GM21390 (cell line): ENCODE data around the gene TRPM3.
A peak's percentile ranks its signal among the peaks of the same experiment; 100 is the strongest.

ENCODE experiments used
- ATAC-seq: cut with Tn5 transposase; IDR thresholded peaks from one replicate; pipeline ENCODE4 v1.9.1; 2021; ENCODE audit not compliant: unreplicated experiment

The TRPM3 gene

DNA sequence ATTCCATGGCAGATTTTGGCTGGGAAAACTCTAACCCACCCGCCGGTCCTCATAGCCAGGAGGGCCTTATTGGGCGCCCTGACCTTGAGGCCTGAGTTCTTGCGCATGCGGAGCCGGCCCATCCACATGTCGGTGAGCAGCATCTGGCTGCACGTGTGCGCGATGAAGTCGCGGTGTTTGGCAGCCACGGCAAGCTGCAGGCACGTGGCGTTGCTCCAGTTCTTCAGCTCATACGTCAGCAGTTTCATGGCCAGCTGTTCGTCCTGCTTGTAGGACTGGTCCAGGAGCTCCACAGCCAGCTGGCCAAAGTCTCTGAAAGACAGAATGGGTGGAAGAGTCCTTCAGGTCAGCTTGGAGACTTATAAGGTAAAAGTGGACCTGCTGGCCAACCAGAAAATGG is 502.6 kb downstream of the TRPM3 start:
- no peak for ATAC-seq

DNA sequence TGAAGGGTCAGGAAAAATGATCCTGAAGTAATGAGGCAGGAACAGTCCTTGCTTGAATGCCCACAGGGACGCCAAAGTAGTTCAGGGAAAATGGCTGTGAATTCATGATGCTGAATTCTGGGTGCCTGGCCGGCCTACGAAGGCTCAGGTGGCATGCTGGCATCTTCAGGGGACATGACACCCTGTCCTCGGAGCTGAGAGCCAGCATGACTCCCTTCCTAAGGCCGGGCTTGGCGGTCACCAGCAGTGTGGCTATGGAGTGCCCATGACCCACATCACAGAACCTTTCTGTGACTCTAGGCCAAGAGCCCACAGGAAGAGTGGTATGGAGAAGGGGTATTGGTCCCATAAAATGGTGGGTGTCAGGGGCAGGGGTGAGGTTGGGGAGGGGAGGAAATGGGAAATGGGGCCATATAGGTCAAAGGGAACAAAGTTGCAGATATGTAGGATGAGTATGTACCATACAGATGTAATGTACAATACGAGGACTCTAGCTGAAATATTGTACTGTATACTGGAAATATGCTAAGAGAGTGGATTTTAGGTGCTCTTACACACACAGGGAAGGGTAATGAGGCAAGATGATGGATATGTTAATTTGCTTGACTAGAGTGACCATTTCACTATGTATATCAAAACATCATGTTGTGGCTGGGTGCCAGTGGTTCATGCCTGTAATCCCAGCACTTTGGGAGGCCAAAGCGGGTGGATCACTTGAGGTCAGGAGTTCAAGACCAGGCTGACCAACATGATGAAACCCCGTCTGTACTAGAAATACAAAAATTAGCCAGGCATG is 504.2 kb downstream of the TRPM3 start:
- no peak for ATAC-seq

DNA sequence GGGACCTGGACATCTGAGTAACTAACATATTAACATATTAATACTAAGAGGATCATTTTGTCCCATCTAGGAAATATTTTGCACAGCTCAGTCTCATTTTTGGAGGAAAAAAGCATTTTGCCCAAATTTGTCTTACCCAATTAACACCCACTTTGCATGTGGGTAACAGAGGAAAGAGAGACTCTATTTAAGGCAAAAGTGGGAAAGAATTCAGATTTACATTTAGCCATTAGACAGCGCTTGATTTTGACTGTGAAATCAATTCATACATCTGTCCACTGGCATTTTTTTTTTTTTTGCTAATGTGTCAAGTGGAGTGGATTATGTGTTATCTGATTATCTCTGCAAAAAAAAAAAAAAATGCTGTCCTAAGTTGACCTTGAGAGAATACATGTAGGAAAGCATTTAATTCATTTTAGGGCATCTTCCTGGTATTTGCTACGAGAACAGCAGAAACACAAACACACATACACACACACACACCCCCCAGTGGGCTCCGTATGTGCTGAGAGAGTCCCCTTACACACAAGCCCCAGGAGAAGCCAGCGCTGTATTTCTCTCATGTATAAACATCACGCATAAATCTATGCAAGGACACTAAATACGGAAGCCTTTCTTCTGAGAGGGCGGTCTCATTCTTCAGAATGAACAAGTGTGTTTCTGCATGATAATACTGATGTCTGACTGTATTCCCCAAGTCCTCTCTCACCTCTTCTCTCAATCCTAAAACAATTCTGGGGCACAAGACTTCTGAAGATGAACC is 505.0 kb downstream of the TRPM3 start:
- ATAC-seq, result no peak

- no peak for ATAC-seq
These were observed 505.8 kb downstream of the TRPM3 start for GRCh38 chr9:70615464-70616138.

- no peak for ATAC-seq
These were observed 506.5 kb downstream of the TRPM3 start for GRCh38 chr9:70614786-70615463.

DNA sequence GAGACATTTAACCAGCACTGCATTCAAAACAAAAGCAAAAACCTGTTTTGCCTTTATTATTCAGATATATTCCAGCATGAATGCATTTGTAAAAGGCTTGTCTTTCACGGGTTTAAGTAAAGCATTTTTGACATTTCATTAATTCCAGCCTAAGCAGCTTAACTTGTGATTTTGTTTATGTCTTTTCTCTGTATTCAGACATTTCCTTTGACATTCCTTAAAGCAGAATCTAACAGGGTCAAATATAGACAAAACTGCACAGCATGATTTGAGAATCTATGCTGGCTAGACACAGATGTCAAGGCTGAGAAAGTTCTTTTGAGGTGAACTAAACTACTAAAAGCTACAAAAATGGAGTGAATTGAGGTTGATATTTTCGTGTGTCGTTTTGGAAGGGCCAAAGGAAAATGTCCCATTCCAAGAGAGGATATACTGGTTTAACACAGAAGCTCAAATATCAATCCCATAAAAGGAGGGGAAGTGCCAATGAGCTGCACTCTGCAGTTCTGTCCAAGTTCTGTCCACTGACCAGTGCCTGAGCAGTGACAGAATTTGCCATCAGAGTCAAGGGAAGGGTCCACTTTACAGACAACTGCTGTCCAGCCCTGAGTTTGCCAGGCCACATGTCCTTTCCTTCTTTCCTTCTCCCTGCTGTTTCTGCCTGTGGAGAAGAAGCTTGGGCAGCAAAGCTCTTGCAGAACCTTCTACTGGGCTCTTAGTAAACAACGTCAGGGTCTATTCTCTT is 508.2 kb downstream of the TRPM3 start:
- ATAC-seq, result no peak

DNA sequence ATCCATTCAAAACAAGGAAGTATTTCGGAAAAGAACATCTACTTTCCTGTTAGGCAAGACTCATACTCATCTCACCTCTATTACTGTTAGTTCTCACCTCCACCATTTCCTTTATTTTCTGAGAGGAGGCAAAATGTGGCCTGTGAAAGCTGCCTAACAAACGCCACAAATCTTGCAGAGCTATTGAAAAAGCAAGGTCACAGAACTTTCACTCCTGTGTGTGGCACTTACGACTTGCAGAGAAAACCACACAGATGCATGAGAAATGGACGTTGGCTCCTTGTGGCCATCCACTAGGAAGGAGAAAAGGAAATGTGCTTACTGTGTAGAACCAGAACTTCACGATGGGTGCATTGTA is 511.2 kb downstream of the TRPM3 start:
- ATAC-seq, result no peak

DNA sequence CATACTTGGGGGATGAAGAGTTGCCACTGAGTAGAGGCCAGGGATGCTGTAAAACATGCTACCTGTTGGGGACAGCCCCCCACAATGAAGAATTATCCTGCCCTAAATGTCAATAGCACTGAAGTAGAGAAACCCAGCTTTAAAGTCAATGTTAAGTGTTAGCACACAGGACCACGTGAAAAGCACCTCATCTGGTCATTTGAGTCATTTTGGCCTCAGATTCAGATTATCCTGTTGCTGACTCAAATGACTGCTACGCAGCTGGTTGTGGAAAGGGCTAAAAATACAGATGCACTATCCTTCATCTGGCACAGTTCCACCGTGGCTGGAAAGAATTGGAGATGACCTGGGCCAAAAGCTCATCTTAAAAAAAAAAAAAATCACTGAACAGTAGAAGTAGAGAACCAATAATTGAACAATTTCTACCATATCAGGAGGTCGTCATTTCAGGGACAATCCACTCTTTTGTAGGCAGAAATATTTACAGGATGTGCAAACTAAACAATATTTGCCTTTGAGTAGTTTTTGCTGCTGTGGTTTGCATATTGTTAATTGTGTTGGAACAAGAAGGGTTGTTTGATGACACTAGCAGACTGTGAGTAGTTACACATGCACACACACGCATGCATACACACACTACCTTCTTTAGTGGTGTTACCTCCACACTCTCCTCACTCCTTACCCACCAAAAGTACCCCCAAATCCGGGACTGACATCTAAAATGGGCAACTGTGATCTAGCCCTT is 511.7 kb downstream of the TRPM3 start:
- no peak for ATAC-seq

- ATAC-seq, result no peak
These were observed 512.4 kb downstream of the TRPM3 start for GRCh38 chr9:70609011-70609410.

DNA sequence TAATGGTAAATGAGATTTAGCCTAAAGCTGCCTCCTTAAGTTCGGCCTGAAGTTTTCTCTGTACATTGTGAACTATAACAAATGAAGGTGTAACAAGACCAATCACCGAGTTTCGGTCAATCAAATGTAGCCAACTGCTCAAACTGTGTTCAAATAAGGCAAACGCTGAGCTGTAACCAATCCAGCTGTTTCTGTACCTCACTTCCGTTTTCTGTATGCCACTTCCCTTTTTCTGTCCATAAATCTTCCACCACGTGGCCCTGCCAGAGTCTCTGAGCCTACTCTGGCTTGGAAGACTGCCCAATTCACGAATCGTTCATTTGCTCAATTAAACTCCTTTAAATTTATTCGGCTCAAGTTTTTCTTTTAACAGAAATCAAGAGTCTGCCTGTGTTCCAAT is 513.5 kb downstream of the TRPM3 start:
- peak; percentile 53 for ATAC-seq

DNA sequence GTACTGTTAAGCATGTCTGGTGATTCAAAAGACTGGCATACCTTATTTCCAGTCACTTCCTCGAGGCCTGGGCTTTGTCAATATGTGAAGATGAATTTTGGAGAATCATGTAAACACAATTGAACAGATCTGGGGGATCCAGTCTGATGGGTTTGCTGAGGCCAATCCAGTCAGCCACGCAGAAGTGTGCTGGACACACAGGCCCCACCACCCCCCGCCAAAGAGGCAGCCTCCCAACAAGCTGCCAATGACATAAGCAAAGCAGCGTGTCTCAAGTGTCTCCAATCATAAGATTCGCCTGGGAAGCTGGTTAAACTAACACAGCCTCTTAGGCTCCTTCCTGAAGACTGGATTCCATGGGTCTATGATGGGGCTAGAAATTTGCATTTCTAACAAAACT is 514.1 kb downstream of the TRPM3 start:
- no peak for ATAC-seq

DNA sequence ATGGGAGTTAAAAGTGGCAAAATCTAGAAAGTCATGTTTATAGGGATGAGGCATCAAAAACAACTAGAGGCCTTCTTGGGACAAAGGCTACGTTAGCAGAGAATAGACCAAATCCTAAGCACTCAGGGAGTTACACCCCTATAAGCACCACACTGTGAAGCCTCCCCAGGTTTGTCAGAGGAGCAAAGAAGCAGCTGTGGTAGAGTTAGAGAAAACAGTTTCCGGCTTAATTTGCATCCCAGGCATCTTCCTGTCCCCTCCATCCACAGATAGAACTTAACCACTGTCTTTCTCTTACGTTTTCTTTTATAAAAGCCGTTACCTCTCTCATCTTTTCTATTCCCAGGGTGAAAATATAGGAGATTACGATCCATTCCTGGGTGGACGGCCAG is 518.4 kb downstream of the TRPM3 start:
- ATAC-seq, result no peak

DNA sequence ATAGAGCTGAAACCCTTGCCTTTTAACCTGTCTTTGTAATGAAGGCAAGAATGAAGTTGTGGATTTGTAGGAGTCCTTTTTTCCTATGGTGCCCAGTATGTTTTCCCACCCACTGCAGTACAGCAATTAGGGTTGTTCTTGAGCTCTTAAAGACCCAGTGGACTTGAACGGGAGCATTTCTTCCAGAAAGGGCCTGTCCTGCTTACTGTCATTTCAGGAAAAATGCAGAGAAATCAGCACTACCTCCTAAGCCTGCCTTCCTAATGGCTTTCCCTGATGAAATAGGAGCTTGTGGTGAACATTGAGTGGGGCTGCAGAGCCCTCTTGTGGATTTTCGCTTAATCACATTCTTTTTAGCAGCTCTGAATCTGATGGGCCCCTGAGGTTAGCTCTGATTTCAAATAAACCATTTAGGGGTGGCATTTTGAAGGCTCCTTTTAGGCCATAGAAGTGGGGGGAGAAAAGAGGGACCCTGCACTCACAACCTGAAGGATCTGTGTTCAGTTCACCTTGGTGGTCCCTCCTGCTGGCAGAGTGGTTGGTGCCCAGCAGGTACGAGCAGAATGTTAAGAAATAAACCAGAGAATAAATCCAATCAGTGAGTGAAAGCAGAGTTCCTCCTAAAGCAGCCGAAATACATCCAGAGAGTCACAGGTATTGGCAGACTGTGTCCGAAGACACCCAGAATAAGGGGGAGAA is 519.0 kb downstream of the TRPM3 start:
- peak; percentile 82 for ATAC-seq

DNA sequence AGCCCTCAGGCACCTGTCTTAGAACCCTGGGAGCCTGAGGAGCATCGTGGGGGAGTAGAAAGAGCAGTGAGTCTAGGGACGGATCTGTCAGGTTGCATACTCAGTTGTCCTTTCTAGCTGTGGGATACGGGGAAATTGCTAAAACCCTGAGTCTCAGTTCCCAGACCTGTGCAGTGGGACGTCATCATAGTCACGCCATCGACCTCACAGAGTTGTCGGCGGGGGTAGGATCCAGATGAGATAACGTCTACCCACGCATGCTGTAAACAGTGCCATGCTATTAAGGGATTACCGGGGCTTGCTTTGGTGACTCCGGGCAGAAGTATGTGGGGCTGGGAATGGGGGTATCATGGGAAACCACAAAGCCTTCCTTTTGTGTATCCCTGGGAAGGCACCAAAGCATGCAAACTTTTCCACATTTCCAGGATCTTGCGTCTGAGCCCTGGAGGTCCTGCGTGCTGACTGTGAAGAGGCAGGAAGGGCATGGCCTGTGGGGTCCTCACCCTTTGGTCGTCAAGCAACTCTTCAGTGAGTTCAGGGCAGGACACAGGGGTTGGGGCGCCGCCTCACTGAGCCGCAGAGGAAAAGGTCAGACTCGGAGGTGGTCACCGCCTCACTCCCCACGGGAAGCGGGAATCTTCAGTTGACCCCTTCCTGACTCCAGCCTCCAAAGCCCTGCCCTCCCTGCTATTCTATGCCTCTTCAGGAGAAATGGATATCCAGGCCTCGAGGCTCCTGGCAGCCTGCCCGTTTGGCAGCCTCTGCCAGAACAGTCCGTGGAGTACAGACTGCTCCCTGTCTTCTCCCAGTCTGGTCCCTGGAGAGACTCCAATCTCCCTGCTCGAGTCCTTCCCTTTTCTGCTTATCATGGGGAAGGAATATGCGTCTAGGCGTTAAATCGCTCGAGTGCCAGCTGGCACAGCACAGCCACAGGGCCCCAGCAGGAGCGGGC is 520.1 kb downstream of the TRPM3 start:
- no peak for ATAC-seq

DNA sequence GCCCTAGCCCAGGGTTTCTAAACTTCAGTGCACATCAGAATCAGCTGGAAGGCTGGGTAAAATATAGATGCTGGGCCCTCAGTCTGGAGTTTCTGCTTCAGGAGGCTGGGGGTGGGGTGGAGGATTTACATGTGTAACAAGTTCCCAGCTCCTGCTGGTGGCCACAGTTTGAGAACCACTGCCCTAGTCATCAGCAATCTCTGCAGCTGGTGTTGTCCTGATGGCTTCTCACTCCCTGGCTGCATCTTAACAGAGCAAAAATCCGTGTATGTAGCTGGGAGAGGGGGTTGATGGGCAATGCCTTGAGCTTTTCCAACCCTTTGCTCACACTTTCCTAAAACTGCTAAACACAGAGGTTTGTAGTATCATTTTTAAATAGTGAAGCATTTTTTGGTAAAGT is 520.9 kb downstream of the TRPM3 start:
- ATAC-seq, result no peak

- ATAC-seq, result no peak
These were observed 523.5 kb downstream of the TRPM3 start for GRCh38 chr9:70597886-70598285.

- no peak for ATAC-seq
These were observed 526.2 kb downstream of the TRPM3 start for GRCh38 chr9:70595211-70595610.

DNA sequence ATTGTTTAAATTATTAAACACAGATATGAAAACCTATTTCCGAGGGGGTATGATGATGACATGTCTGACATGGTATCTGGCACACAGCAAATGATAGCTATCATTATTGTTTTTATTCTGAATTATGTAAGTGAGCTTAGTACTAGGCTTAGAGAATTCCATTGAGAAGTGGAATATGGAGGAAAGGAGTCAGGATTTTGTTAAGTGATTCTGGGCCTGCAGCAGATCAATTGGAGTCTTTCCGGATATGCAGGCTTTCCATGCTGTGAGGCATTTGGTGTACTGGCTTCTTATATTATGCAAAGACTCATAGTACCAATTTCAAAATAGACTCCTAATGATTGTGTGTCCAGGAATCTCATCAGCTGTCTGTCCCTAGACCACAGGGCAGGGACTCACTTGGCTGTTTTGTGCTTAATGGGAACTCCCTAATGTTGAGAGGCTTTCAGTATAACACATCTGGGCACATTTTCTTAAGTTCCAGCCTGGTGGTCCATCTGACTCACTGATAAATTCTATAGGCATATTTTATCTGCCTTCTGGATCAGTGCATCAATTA is 527.0 kb downstream of the TRPM3 start:
- ATAC-seq, result no peak
